Endothelial cell of umbilical vein (primary cell): Measurements from ENCODE around the gene ZMPSTE24. TPM values are rescaled to one million over a fixed set of nuclear protein-coding genes. Genes with fewer than 3 reads are reported as not detected.

ENCODE experiments used
- BruUV-seq: library from RNA; stranded (reverse); fragments of 400-500 nt; replicated peaks from 2 replicates; lab custom pipeline; 2021; lab: Mats Ljungman, UMichigan
- CTCF ChIA-PET: fragments of 300-600, 350-600 bp; sonication (Branson Sonifier 250); formaldehyde crosslinking; loops from one replicate; lab custom pipeline; 2021; ENCODE audit warnings: antibody characterized with exemption, inconsistent platforms; lab: Charles Lee
- POLR2A ChIA-PET: fragments of 300-600, 350-600 bp; sonication (Branson Sonifier 250); formaldehyde crosslinking; loops from one replicate; lab custom pipeline; 2021; ENCODE audit warnings: antibody characterized with exemption, inconsistent platforms; lab: Charles Lee
- DNase-seq: peaks from one replicate; pipeline ENCODE4 v3.0.0-alpha.2; 2011; ENCODE audit warnings: low read depth, low spot score
- FAIRE-seq: peaks from 2 replicates; lab custom pipeline; 2011; peaks lifted over from hg19 to GRCh38; lab: Jason Lieb, UNC
- H2AFZ ChIP-seq: 2 replicates; pipeline ENCODE4 v1.6.0; 2012; ENCODE audit warnings: low read depth, low read length, control low read depth, inconsistent platforms
- H3K27ac ChIP-seq: 2 replicates; pipeline ENCODE4 v1.5.1; 2011; ENCODE audit warnings: low read depth, mild to moderate bottlenecking, control low read depth, low read length, moderate library complexity; ENCODE audit not compliant: insufficient read depth
- H3K27me3 ChIP-seq, 2 experiments: 2 replicates each; pipeline versions ENCODE4 v1.6.0 to v1.6.1; 2011; ENCODE audit warnings: low read length in 2 of 2, mixed read lengths in 1 of 2; ENCODE audit not compliant: control insufficient read depth in 2 of 2, insufficient read depth in 2 of 2
- H3K36me3 ChIP-seq, 2 experiments: 2 replicates in 1 of 2; 3 replicates in 1 of 2; pipeline ENCODE4 v1.5.1; 2011; ENCODE audit warnings: low read length in 2 of 2, mild to moderate bottlenecking in 1 of 2, moderate library complexity in 1 of 2; ENCODE audit not compliant: control insufficient read depth in 2 of 2, insufficient read depth in 2 of 2; ENCODE audit errors: extremely low read depth in 1 of 2
- H3K4me1 ChIP-seq: 3 replicates; pipeline ENCODE4 v1.5.1; 2011; ENCODE audit warnings: mild to moderate bottlenecking, low read length; ENCODE audit not compliant: control insufficient read depth, insufficient read depth; ENCODE audit errors: extremely low read depth
- H3K4me2 ChIP-seq: 2 replicates; pipeline ENCODE4 v1.6.1; 2011; ENCODE audit warnings: low read length, control low read depth, mixed read lengths; ENCODE audit not compliant: insufficient read depth
- H3K4me3 ChIP-seq, 3 experiments: fragments of 200-600 bp in 1 of 3; sonication (generic), shearing (Covaris generic) in 1 of 3; replicated peaks in 1 of 3; 2 replicates each; pipeline ENCODE4 v1.5.1; 2011 to 2016; ENCODE audit warnings: control low read depth in 3 of 3, low read length in 3 of 3, mild to moderate bottlenecking in 2 of 3, inconsistent platforms in 1 of 3, low read depth in 1 of 3, moderate library complexity in 1 of 3; ENCODE audit not compliant: insufficient read depth in 1 of 3
- H3K79me2 ChIP-seq: 2 replicates; pipeline ENCODE4 v1.6.0; 2012; ENCODE audit warnings: low read length, inconsistent platforms; ENCODE audit not compliant: control insufficient read depth, insufficient read depth
- H3K9ac ChIP-seq: replicated peaks from 2 replicates; pipeline ENCODE3; 2011; ENCODE audit warnings: low read length, control low read depth; ENCODE audit not compliant: insufficient read depth; ENCODE audit errors: extremely low read depth
- H3K9me1 ChIP-seq: replicated peaks from 3 replicates; pipeline ENCODE4 v1.6.0; 2011; ENCODE audit warnings: mild to moderate bottlenecking, low read length; ENCODE audit not compliant: control insufficient read depth, insufficient read depth; ENCODE audit errors: extremely low read depth
- H3K9me3 ChIP-seq: replicated peaks from 2 replicates; pipeline ENCODE4 v1.5.1; 2012; ENCODE audit warnings: low read length, inconsistent platforms; ENCODE audit not compliant: control insufficient read depth, insufficient read depth
- H4K20me1 ChIP-seq: replicated peaks from 2 replicates; pipeline ENCODE3; 2011; ENCODE audit warnings: mild to moderate bottlenecking, low read length; ENCODE audit not compliant: control insufficient read depth, insufficient read depth; ENCODE audit errors: extremely low read depth
- EZH2 ChIP-seq: IDR thresholded peaks from 2 replicates; pipeline ENCODE4 v1.6.1; 2012; ENCODE audit warnings: borderline replicate concordance, low read depth, mild to moderate bottlenecking, moderate library complexity, low read length, inconsistent platforms; ENCODE audit not compliant: severe bottlenecking
- GATA2 ChIP-seq: IDR thresholded peaks from 2 replicates; pipeline ENCODE4 v1.7.0; 2011; ENCODE audit warnings: low read depth, mild to moderate bottlenecking, moderate library complexity, mixed read lengths, low read length; ENCODE audit not compliant: insufficient read length, insufficient read depth
- MAX ChIP-seq: IDR thresholded peaks from 2 replicates; pipeline ENCODE4 v1.6.1; 2011; ENCODE audit not compliant: insufficient read depth, insufficient read length
- MYC ChIP-seq: IDR thresholded peaks from one replicate; pipeline ENCODE4 v1.6.1; 2011; ENCODE audit warnings: mild to moderate bottlenecking, low read depth, low read length
- POLR2A ChIP-seq: IDR thresholded peaks from 2 replicates; pipeline ENCODE4 v1.6.1; 2012; ENCODE audit warnings: low read depth, mild to moderate bottlenecking, control low read depth, low read length
- dilution Hi-C: fragments of 300-500 bp; cut with MboI; formaldehyde crosslinking; loops from one replicate; pipeline ENCODE4 v1.15.0; 2019; ENCODE audit warnings: low sequenced_read_pairs; ENCODE audit not compliant: extremely low pct_ligation_motif_present
- intact Hi-C: fragments of 100-400 bp; cut with micrococcal nuclease; formaldehyde crosslinking; loops from one replicate; pipeline ENCODE4 v1.10.0; 2022
- polyA plus RNA-seq, 4 experiments: library from polyadenylated mRNA; depleted of rRNA in 3 of 4; stranded (reverse) in 3 of 4; unstranded in 1 of 4; fragments of >200 nt; gene quantifications; 2 replicates each; pipeline versions ENCODE4 v1.2.1 to v1.2.3, GENCODE V29; 2011 to 2012; ENCODE audit warnings: missing spikeins in 1 of 4
- total RNA-seq: library from RNA; stranded (reverse); gene quantifications from 2 replicates; pipeline ENCODE4 v1.2.3, GENCODE V29; 2021
- TF ChIP-seq, protein P1 (sequence below), 2 donors: IDR thresholded peaks; 1 replicate in 1 of 2; 2 replicates in 1 of 2; pipeline ENCODE4 v1.5.1; 2011; ENCODE audit warnings: low read length in 2 of 2, mild to moderate bottlenecking in 2 of 2, moderate library complexity in 2 of 2, control low read depth in 1 of 2, inconsistent platforms in 1 of 2, low read depth in 1 of 2; ENCODE audit not compliant: insufficient read depth in 1 of 2; ENCODE audit errors: extremely low read depth in 1 of 2

The ZMPSTE24 gene
- total and polyA plus RNA-seq, 2 donors (not counting 3 experiments of a cell fraction or from before 2014, with no cell fraction given): 16.9 to 44.7 TPM

GRCh38 chr1:40221977-40222772 is 35.9 kb upstream of the ZMPSTE24 start:
- TF ChIP-seq GATA2: no peak
- TF ChIP-seq, protein P1, sequence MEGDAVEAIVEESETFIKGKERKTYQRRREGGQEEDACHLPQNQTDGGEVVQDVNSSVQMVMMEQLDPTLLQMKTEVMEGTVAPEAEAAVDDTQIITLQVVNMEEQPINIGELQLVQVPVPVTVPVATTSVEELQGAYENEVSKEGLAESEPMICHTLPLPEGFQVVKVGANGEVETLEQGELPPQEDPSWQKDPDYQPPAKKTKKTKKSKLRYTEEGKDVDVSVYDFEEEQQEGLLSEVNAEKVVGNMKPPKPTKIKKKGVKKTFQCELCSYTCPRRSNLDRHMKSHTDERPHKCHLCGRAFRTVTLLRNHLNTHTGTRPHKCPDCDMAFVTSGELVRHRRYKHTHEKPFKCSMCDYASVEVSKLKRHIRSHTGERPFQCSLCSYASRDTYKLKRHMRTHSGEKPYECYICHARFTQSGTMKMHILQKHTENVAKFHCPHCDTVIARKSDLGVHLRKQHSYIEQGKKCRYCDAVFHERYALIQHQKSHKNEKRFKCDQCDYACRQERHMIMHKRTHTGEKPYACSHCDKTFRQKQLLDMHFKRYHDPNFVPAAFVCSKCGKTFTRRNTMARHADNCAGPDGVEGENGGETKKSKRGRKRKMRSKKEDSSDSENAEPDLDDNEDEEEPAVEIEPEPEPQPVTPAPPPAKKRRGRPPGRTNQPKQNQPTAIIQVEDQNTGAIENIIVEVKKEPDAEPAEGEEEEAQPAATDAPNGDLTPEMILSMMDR (IDR thresholded peaks at IDR 0.05; ENCODE audit: extremely low read depth in 1 of 2, insufficient read depth in 1 of 2, low read depth in 1 of 2, low read length in 2 of 2): no peak
- no peak for TF ChIP-seq POLR2A
- TF ChIP-seq MAX: no peak
- TF ChIP-seq EZH2: no peak
- no peak for TF ChIP-seq MYC
- no peaks in the 10 kb centered on the region for H3K36me3 ChIP-seq
- no peak for DNase-seq
- no peak overlapping the region for H3K9ac ChIP-seq
- dilution Hi-C loops: no loop called here
- H3K9me3 ChIP-seq: no peaks in the 10 kb centered on the region
- FAIRE-seq: no peak
- no peaks in the 10 kb centered on the region for H3K79me2 ChIP-seq
- no TSS peak for BruUV-seq
- H3K27me3 ChIP-seq: no peaks in the 10 kb centered on the region
- H4K20me1 ChIP-seq: no peaks in the 10 kb centered on the region
- POLR2A ChIA-PET: no interaction called here
- H3K27ac ChIP-seq: no peak overlapping the region
- no peak overlapping the region for H3K4me2 ChIP-seq
- no peak overlapping the region for H2AFZ ChIP-seq
- CTCF ChIA-PET: interaction anchor here (1.0 to 1.6 kb wide), 3 partner anchors 39 to 182 kb away, joined by 3 to 5 read pairs (median 5); no protein-coding TSS in a partner anchor
- no peak overlapping the region for H3K4me3 ChIP-seq
- intact Hi-C loops: no loop called here
- H3K4me1 ChIP-seq: no peaks in the 10 kb centered on the region
- no peaks in the 10 kb centered on the region for H3K9me1 ChIP-seq
